Transverse colon (tissue), 3 donors: Measurements from ENCODE around the gene ZNF691.

ENCODE experiments used
- POLR2A ChIP-seq: fragments of 450-650 bp; IDR thresholded peaks from one replicate; pipeline ENCODE4 v1.6.1; 2016; ENCODE audit warnings: antibody characterized with exemption, mild to moderate bottlenecking, moderate library complexity
- TF ChIP-seq, protein P1 (sequence below), 5 experiments: fragments of 200-600 bp in 3 of 5; fragments of 450-650 bp in 2 of 5; sonication (generic) in 3 of 5; IDR thresholded peaks; 1 replicate in 2 of 5; 2 replicates in 3 of 5; pipeline ENCODE4 v1.5.1; 2016 to 2017; ENCODE audit warnings: antibody characterized with exemption in 5 of 5, inconsistent platforms in 3 of 5, mild to moderate bottlenecking in 2 of 5, moderate library complexity in 1 of 5

DNA sequence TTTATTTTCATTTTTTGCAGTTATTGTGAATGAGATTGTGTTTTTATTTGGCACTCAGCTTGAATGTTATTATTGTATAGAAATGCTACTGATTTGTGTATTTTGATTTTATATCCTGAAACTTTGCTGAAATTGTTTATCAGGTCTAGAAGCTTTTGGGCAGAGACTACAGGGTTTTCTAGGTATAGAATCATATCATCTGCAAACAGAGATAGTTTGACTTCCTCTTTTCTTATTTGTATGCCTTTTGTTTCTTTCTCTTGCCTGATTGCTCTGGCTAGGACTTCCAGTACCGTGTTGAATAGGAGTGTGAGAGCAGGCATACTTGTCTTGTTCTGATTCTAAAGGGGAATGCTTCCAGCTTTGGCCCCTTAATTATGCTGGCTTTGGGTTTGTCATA, 27.3 kb downstream of the ZNF691 start:
- TF ChIP-seq POLR2A: no peak
- TF ChIP-seq, protein P1, sequence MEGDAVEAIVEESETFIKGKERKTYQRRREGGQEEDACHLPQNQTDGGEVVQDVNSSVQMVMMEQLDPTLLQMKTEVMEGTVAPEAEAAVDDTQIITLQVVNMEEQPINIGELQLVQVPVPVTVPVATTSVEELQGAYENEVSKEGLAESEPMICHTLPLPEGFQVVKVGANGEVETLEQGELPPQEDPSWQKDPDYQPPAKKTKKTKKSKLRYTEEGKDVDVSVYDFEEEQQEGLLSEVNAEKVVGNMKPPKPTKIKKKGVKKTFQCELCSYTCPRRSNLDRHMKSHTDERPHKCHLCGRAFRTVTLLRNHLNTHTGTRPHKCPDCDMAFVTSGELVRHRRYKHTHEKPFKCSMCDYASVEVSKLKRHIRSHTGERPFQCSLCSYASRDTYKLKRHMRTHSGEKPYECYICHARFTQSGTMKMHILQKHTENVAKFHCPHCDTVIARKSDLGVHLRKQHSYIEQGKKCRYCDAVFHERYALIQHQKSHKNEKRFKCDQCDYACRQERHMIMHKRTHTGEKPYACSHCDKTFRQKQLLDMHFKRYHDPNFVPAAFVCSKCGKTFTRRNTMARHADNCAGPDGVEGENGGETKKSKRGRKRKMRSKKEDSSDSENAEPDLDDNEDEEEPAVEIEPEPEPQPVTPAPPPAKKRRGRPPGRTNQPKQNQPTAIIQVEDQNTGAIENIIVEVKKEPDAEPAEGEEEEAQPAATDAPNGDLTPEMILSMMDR (IDR thresholded peaks at IDR 0.05): no peak
